Measurements from ENCODE around the gene EDEM1. TPM values are rescaled to one million over a fixed set of nuclear protein-coding genes. Genes with fewer than 3 reads are reported as not detected.

EDEM1 gene
- total RNA-seq, 1 donor from 2014 or later = 62.7 TPM

DNA sequence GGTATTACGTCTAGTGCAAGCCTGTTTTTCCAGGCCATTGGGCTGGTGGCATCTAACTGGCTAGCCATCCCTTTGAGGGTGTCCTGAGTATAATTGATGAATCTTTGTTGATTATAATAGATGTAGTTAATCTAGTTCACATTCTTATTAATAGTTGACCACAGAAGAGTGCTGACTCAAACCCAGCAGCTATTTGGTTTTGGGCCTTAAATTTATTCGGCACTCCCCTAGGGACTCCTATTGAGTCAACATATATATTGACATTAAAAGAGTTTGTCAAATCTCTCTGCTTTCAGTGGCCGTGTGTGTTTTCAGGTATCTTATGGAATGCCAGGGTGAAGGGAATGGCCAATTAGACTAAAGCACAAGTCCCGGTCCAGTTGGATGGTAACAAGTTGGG, 45.7 kb upstream of the EDEM1 start:
- FAIRE-seq = no peak
- no peaks in the 10 kb centered on the region for H3K36me3 ChIP-seq (ENCODE audit: insufficient read depth, low read length)
- no peak overlapping the region for H3K4me3 Mint-ChIP-seq (ENCODE audit: unreplicated experiment)

GRCh38 chr3:5143464-5143863, 44.0 kb upstream of the EDEM1 start:
- Mint-ChIP-seq H3K27me3 (ENCODE audit: low read depth, unreplicated experiment) (no peaks in the 10 kb centered on the region), H3K4me1 (ENCODE audit: low read depth, unreplicated experiment) (peaks cover 23% of the 10 kb centered on the region), H3K36me3 (ENCODE audit: low read depth, unreplicated experiment) (peaks cover 20% of the 10 kb centered on the region), H3K9me3 (ENCODE audit: unreplicated experiment) (peaks cover 28% of the 10 kb centered on the region), H3K4me3 (ENCODE audit: unreplicated experiment) (no peak overlapping the region), H3K27ac (ENCODE audit: unreplicated experiment) (no peak overlapping the region)
- FAIRE-seq (no peak), DNase-seq (ENCODE audit: low read depth) (no peak)
- no peak overlapping the region for H3K27ac ChIP-seq (ENCODE audit: low read depth, low read length)
- H3K4me3 ChIP-seq (ENCODE audit: insufficient read depth, low read depth, low read length) = no peak overlapping the region
- peaks cover 100% of the 10 kb centered on the region for H3K79me2 ChIP-seq (ENCODE audit: insufficient read depth, low read length)
- peaks cover 99% of the 10 kb centered on the region for H4K20me1 ChIP-seq (ENCODE audit: insufficient read depth, low read length)
- H3K4me1 ChIP-seq (ENCODE audit: insufficient read depth, low read length) = peaks cover 10% of the 10 kb centered on the region
- no peak overlapping the region for H3K4me2 ChIP-seq (ENCODE audit: low read length)
- no peaks in the 10 kb centered on the region for H3K9me3 ChIP-seq (ENCODE audit: insufficient read depth, low read depth, low read length)
- no peaks in the 10 kb centered on the region for H3K27me3 ChIP-seq (ENCODE audit: insufficient read depth, low read length)
- H3K36me3 ChIP-seq (ENCODE audit: insufficient read depth, low read length) = no peaks in the 10 kb centered on the region
- no peak overlapping the region for H3K9ac ChIP-seq (ENCODE audit: low read length)
- H2AFZ ChIP-seq (ENCODE audit: low read depth, low read length) = no peak overlapping the region
- TF ChIP-seq, protein P1, sequence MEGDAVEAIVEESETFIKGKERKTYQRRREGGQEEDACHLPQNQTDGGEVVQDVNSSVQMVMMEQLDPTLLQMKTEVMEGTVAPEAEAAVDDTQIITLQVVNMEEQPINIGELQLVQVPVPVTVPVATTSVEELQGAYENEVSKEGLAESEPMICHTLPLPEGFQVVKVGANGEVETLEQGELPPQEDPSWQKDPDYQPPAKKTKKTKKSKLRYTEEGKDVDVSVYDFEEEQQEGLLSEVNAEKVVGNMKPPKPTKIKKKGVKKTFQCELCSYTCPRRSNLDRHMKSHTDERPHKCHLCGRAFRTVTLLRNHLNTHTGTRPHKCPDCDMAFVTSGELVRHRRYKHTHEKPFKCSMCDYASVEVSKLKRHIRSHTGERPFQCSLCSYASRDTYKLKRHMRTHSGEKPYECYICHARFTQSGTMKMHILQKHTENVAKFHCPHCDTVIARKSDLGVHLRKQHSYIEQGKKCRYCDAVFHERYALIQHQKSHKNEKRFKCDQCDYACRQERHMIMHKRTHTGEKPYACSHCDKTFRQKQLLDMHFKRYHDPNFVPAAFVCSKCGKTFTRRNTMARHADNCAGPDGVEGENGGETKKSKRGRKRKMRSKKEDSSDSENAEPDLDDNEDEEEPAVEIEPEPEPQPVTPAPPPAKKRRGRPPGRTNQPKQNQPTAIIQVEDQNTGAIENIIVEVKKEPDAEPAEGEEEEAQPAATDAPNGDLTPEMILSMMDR (IDR thresholded peaks at IDR 0.05; ENCODE audit: insufficient read depth, low read depth, low read length) = no peak
- TF ChIP-seq EZH2 (IDR thresholded peaks at IDR 0.05; ENCODE audit: insufficient read depth, low read length) = no peak

More for the DNA sequence above, 45.7 kb upstream of the EDEM1 start:
- Histone ChIP-seq H3K4me2 (ENCODE audit: low read length) (no peak overlapping the region), H3K79me2 (ENCODE audit: insufficient read depth, low read length) (peaks cover 100% of the 10 kb centered on the region), H3K27ac (ENCODE audit: low read depth, low read length) (no peak overlapping the region), H3K4me3 (ENCODE audit: insufficient read depth, low read depth, low read length) (no peak overlapping the region), H4K20me1 (ENCODE audit: insufficient read depth, low read length) (peaks cover 97% of the 10 kb centered on the region), H3K9me3 (ENCODE audit: insufficient read depth, low read depth, low read length) (no peaks in the 10 kb centered on the region), H3K27me3 (ENCODE audit: insufficient read depth, low read length) (no peaks in the 10 kb centered on the region), H3K9ac (ENCODE audit: low read length) (no peak overlapping the region), H2AFZ (ENCODE audit: low read depth, low read length) (no peak overlapping the region), H3K4me1 (ENCODE audit: insufficient read depth, low read length) (peaks cover 12% of the 10 kb centered on the region)
- no peak for TF ChIP-seq EZH2 (IDR thresholded peaks at IDR 0.05; ENCODE audit: insufficient read depth, low read length)
- TF ChIP-seq, protein P1 (IDR thresholded peaks at IDR 0.05; ENCODE audit: insufficient read depth, low read depth, low read length) = no peak
- H3K9me3 Mint-ChIP-seq (ENCODE audit: unreplicated experiment) = peaks cover 17% of the 10 kb centered on the region
- H3K36me3 Mint-ChIP-seq (ENCODE audit: low read depth, unreplicated experiment) = peaks cover 14% of the 10 kb centered on the region
- peaks cover 30% of the 10 kb centered on the region for H3K4me1 Mint-ChIP-seq (ENCODE audit: low read depth, unreplicated experiment)
- DNase-seq (ENCODE audit: low read depth) = no peak
- no peaks in the 10 kb centered on the region for H3K27me3 Mint-ChIP-seq (ENCODE audit: low read depth, unreplicated experiment)
- no peak overlapping the region for H3K27ac Mint-ChIP-seq (ENCODE audit: unreplicated experiment)

DNA sequence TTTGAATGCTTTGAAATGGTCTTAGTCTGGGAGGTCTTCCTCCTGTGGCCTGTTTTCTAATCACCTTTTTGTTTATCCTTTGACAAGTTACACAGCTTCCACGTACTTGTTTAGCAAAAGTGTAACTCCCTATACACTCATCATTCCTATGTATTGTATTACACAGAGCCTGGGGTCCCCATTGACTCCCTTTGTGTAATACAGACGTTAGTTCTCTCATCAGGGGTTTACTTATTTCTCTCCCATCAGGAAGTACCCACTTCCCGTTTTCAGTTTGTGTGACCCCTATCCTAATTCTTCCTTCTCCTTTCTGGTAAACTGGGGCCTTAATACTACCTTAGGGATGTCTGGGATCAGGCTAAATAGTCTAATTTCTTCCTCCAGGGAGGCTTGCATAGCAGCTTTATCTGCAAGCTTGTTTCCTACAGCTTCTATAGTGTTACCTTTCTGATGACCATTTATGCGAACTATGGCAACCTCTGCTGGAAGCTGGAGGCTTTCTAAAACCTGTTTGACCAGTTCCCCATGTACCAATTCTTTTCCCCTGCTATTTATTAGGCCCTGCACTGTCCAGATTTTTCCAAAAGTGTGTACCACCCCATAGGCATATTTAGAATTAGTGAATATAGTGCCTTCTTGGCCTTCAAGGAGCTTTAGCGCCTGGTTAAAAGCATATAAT, 43.1 kb upstream of the EDEM1 start:
- TF ChIP-seq EZH2 (IDR thresholded peaks at IDR 0.05; ENCODE audit: insufficient read depth, low read length) = no peak
- TF ChIP-seq, protein P1 (IDR thresholded peaks at IDR 0.05; ENCODE audit: insufficient read depth, low read depth, low read length) = no peak
- H3K9me3 Mint-ChIP-seq (ENCODE audit: unreplicated experiment) = peaks cover 33% of the 10 kb centered on the region
- no peaks in the 10 kb centered on the region for H3K9me3 ChIP-seq (ENCODE audit: insufficient read depth, low read depth, low read length)
- H3K9ac ChIP-seq (ENCODE audit: low read length) = no peak overlapping the region
- H3K36me3 ChIP-seq (ENCODE audit: insufficient read depth, low read length) = no peaks in the 10 kb centered on the region
- H3K36me3 Mint-ChIP-seq (ENCODE audit: low read depth, unreplicated experiment) = peaks cover 22% of the 10 kb centered on the region
- no peaks in the 10 kb centered on the region for H3K27me3 Mint-ChIP-seq (ENCODE audit: low read depth, unreplicated experiment)
- no peak overlapping the region for H3K27ac ChIP-seq (ENCODE audit: low read depth, low read length)
- peaks cover 100% of the 10 kb centered on the region for H3K79me2 ChIP-seq (ENCODE audit: insufficient read depth, low read length)
- H3K27ac Mint-ChIP-seq (ENCODE audit: unreplicated experiment) = no peak overlapping the region
- H3K4me3 ChIP-seq (ENCODE audit: insufficient read depth, low read depth, low read length) = no peak overlapping the region
- DNase-seq (ENCODE audit: low read depth) (no peak), FAIRE-seq (no peak)
- no peak overlapping the region for H2AFZ ChIP-seq (ENCODE audit: low read depth, low read length)
- H4K20me1 ChIP-seq (ENCODE audit: insufficient read depth, low read length) = peaks cover 99% of the 10 kb centered on the region
- no peak overlapping the region for H3K4me2 ChIP-seq (ENCODE audit: low read length)
- peaks cover 14% of the 10 kb centered on the region for H3K4me1 Mint-ChIP-seq (ENCODE audit: low read depth, unreplicated experiment)
- no peaks in the 10 kb centered on the region for H3K27me3 ChIP-seq (ENCODE audit: insufficient read depth, low read length)
- H3K4me3 Mint-ChIP-seq (ENCODE audit: unreplicated experiment) = no peak overlapping the region
- H3K4me1 ChIP-seq (ENCODE audit: insufficient read depth, low read length) = peaks cover 4% of the 10 kb centered on the region
